D341Med (cell line): Measurements from ENCODE around the gene C14orf93.

Experiments used
- DNase-seq: peaks from one replicate; pipeline ENCODE4 v3.0.0; 2012; ENCODE audit warnings: low spot score

C14orf93 gene

DNA sequence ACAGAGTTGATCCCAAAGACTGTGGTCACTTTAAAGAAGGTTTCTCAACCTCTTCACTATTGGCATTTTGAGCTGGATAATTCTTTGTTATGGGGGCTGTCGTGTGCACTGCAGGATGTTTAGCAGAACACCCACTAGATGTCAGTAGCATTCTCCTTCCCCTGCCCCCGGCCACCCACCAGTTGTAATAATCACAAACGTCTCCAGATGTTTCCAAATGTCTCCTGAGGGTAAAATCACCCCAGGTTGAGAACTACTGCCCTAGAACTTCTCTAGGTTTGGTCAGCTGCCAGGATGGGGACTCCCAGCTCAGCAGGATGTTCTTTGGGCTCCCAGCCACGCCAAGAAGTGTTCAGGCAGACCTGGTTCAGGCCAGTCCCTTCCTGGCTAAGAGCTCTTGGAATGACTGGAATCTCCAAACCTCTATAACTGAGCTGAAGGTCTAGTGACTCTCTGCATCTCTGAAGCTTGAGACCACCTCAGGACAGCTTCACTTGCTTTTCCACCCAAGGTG lies 15.1 kb downstream of the C14orf93 start:
- DNase-seq, result peak; percentile 74

DNA sequence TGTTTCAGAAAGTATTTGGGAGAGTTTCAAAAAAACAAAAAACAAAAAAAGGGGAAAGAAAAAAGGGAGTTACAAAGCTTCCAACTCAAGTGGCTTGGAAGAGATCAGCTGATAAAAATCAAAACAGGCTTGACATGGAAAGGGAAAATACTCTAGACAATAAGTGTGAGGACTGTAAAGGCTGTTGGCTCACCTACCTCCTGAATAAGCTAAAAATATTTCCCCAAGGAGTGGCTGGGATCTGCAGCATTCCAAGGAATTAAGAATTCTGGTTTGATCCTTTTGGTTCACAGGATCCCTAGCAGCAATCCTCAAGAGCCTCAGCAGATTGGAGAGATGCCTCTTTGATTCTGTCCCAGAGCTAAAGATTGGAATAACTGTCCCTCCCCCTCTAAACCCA lies 16.4 kb downstream of the C14orf93 start:
- no peak for DNase-seq

DNA sequence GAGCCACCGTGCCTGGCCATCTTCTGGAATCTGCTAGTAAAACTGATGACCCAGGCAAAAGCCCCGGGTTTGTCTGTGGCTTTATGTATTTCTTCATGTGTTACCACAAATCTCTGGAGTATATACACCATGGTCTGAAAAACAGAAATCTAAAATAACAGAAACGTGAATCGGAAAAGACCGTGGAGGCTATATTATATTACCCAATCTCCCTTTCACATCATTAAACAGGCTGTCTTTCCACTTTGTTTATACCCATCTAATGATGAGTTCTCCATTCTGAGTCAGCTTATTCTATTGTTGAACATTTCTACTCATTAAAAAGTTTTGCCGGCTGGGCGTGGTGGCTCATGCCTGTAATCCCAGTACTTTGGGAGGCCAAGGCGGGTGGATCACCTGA lies 18.1 kb downstream of the C14orf93 start:
- no peak for DNase-seq

DNA sequence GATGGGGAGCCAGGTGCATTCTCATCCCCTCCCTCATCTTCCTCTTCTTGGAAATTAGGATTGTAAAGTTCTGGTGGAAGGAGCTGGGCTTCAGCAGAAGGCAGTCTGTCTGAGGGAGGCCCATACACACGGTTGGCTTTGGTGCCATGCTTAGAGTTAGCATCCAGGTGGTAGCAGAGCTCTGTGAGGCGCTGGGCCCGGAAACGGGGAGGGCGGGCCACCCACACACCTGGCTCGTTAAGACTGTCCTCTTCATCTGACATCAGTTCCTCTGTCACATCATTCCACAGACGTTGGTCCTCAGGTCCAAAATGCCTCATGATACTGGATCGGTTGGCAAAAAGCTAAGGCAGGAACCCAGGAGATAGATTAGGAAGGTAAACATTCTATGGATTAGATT lies 22.7 kb downstream of the C14orf93 start:
- no peak for DNase-seq

DNA sequence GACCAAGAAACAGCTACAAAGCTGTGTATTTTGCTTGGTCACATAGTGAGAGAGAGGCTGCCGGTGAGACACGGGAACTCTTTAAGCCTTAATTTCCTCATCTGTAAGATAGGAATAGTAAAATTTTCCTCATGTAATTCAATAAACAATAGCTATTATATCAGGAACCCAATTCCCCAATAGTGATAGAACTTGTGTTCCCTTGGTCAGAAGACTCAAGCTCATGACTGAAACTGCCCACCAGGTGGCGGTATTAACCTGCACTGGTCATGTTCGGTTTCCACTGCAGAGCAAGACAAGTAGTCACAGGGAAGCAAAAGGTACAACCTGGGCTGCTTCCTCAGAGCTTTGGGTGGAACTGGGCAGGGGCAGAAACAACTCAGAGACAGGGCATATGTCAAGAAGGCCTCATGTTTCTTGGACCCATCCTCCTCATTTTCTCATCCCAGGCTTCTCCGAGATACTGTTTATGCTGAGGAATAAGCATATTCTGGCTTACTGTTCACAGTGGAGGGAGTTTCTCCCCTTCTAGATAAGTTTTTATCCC lies 23.4 kb downstream of the C14orf93 start:
- peak; percentile 79 for DNase-seq

DNA sequence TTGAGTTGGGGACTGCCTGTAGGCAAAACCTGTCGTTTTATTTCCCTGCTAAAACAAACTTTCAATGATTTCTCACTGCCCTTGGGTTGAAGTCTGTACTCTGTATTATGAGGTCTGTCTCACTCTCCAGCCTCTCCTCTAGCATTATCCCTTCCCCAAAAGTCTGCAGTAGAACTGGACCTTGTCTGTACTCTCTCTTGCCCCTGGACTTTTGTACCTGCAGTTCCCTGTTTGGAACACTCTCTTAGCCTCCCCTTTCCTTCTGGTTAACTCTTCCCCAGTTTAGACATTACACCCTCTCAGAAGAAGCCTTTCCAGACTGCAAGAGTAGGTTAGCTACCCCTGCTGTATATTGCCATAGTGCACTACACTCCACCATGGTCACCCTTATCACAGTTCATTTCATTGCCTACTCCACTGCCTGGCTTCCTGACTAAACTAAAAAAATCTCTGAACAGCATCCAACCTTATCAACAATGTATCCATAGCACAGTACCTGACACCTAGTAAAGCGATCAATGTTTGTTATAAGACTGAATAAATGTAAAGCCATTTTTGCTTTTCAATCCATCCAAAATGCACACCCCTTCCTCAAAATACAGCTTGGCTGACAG lies 23.9 kb downstream of the C14orf93 start:
- no peak for DNase-seq

DNA sequence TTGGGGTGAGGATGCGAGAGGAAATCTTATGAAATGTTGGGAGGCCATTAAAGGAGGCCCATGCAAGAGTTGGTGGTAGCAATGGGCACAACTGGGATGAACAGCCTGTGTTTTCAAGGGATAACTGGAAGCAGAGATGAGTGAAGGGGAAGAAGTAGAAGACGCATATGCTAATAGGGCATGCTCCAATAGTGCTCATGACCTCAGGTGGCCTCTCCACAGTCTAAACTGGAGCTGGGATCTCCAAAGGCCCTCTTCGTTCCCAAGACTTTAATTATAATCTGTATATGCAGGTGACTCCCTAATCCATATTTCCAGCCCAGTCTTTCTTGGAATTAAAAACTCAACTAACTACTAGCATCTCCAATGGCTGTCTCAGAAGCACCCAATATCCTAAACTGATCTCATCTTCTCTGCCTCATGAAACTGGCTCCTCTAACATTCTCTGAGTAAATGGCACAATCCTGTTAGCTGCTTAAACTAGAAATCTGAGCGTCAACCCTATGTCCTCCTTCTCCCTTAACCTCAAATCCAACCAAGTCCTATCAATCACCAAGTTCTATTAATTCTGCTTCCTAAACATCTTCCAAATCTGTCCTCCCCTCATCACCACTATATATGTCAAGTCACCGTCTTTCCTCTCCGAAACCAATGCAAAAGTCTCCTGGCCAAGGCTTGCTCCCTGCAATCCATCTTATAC lies 24.8 kb downstream of the C14orf93 start:
- no peak for DNase-seq

DNA sequence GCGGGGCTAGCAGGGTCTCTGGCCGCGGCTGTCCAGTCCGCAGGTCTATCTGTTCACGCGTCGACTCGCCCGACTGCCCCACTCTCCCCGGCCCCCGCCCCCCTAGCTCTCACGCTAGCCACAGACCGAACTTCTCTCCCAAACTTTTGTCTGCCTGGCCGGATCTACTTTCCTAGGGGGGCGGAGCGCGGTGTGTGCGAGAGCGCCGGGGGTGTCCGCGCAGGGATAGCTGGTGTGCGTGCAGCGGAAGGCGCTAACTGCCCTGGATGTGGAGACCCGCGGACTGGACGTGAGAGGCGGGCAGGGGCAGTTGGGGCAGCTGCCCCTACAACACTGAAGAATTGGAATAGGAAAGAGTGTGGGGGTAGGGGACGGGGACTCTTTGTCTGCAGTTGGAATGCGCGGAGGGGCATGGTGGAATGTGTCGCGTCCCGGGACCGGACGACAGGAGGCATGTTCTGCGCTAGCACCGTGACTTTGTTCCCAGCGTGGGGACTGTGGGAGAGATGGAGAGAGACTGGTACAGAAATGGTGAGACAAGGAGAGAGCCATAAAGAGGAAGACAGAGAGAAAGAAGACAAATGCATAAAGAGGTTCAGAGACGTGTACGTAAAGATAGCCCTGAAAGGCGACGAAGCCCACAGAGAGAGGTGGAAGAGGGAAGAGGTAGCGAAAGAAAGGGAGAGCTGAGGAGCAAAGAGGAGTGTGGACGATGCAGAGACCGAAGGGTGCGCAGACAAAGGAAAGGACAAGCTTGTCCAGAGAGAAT lies 27.3 kb downstream of the C14orf93 start, which contains the start of gene AJUBA:
TSS of gene AJUBA (minus strand) at position 75 of the 769 bp plus-strand sequence. CDS start 285 bp downstream, outside the sequence.
- DNase-seq, result peak; percentile 82

DNA sequence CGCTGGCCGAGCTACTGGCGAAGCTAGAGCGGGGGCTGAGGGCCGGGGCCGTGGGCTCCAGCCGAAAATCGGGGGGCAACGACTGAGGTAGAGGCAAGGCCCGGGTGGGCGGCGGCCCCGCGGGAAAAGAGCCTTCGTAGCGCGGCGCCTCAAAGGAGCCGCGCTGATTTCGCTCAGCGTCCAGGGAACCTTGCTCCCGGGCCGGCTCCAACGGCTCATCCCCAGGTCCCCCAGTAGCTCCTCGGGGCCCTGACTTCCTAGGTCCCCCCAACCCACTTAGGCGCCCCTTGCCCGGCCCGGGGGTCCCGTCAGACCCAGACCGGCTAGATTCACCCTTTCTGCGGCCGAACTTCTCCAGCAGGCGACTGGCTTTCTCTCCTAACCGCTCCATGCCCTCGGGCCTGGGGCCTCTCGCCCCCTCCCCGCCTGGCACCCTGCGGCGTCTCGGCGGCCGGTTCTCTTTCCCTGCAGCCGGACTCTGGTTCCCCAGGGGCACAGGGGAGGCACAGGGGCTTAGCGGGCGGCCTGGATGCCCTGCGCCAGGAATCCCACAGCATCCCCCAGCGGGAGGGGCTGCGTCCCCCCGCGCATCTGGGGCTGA lies 28.0 kb downstream of the C14orf93 start:
- DNase-seq, result no peak

DNA sequence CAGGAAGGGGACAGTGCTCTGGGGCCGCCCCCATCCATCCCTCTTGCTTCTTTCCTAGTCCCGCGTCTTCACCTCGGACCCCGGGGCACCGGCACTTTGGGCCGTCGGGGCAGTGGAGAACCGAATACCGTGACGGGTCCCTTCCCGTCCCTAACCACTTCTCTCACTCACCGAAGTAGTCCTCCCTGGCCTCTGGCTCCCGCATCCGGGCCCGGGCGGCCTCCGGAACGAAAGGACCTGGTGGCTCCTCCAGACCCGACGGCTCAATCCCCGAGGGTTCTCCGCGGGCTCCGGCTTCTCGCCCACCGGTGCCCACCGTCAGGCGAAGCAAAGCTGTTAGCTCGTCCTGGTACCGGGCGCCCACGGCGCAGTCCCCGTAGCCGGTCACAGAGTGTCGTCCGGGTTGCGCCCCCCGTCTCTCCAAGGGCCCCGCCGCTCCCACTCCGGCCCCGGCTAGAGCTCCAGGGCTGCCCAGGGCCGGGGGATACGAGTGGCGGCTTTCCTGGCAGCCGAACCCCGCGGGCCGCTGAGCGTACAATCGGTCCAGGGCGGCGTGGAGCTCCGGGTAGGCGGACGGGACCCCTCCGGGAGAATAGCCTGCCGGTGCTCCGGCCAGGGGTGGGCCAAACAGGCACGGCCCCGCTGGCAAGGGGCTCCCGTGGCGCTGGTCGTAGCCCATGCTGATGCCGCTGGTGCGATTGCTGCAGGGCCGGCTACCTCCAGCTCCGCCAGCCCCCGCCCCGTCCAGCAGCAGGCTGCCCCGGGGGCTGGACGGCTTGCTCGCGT lies 28.7 kb downstream of the C14orf93 start:
- peak; percentile 57 for DNase-seq

DNA sequence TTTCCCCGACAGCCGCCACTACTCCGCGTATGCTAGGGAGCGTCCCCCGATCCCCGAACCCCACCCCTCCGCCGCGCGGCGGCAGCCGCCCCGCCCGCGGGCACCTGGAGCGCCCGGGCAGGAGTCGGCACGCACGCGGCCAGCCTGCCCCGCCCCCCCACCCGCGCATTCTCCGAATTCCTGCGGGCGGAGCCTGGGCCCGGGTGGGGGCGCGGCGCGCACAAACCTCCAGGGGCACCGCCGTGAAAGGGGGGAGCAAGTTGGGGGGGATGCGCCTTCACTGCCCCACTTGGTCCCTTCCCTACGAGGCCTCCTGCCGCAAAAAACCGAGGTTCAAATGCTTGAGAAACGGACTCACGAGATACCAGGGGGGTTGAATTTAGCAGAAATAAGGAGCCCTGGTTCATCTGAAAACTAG lies 29.3 kb downstream of the C14orf93 start:
- DNase-seq, result peak; percentile 44

DNA sequence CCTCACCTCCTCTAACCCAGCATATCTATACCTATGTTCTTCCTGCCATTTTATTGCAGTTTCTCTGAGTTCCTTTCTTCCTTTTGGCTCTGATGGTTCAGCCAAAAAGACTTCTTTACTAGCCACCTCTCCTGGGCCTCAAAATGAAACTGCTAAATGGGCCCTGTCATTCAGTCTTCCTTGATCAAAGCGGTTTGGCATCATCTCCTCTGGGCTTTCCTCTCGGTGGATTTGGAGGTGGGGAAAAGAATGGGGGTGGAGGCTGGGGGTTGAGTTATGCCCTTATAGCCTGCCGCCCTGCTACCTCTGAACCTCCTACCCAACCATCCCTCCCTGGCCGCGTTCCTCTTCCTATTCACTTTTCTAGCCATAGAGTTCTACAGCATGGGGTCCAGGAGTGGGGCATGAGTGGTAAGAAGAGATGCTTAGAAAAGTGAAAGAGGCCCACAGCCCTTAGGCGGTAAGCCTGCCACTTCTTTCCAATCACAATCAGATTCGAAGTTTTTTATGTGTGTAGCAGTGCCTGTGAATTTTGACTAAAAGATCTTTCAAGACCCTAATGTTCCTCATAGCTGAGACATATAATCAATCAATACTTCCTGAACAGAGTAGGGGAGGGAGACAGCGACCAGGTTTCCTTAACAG lies 30.1 kb downstream of the C14orf93 start:
- no peak for DNase-seq

DNA sequence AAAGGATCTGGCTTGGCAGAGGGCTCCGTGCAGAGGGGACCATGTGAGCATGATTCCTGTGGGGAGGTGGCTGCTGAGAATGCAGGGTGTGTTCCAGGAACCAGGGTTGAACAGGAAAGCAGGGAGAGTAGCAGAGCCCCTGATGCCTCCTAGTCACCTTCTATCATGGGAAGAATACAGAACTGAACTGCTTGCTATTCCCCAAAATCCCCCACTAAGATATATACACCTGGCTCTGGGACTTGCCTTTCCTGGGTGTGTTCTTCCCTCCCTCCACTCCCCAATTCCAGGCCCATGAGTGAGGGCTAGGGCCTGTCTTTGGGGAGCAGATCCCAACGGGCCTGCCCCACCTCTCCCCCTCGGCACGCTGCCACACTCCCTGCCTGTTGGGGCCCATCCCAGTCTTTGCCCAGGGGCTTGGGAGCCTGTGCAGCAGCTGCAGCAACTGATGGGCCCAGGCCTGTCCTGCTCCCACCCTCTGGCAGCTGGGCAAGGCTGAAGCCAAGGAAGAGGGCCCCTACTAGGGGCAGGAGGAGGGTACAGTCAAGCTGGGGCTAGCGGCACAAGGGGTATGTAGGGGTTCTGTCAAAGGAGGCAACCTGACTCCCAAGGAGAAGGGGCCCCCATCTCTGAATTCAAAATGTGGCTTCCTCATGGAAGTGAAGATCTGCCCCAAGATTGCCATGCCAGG lies 30.8 kb downstream of the C14orf93 start:
- DNase-seq, result no peak

DNA sequence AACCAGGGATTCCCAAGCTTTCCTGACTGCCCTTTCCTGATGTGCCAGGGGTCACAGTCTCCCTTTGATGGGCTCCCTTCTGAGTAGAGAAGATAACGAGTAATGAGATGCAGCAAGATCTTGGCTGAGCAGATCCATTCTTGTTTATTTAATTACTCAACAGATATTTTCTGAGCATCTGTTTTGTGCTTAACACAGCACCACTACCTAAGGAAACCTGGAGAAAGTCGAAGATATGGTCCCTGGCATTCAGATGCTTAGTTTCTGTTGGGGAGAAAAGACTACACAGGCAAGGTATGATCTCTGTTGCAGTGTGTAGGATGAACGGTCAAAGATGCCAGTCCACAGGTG lies 31.5 kb downstream of the C14orf93 start:
- no peak for DNase-seq

DNA sequence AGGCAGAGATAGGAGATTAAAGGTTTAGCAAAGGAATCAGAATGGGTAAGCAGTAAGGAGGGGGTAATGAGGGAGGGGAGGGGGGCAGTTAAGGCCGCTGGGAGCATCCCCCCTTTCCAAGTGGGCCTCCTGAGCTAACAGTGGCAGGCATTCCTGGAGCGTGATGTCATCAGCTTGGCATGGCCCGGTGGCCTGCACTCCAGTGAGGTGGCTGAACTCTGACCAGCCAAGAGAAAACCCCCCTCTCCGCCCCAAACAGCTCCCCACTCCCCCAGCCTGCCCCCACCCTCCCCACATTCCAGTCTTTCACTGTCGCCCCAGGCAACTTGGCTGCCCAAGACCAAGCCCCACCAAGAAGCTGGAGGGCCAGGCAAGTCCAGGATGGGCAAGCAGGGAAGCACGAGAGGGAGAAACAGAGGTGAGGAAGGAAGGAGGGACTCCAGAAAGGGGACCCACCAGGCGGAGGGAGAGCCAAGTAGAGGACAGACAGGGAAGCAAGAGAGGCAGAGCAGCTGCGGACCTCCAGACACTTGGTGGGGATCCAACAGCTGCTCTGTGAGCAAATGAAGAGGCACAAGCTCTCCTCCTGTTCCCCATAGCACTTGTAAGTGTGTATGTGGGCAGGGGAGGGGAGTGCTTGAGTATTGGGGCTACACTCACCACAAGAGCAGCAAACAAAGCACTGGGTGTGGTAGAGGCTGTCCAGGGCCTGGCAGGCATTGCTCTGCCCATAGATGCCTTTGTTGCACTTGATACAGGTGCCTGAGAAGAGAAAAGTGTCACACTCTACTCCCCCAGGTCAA lies 32.1 kb downstream of the C14orf93 start:
- peak; percentile 45 for DNase-seq

DNA sequence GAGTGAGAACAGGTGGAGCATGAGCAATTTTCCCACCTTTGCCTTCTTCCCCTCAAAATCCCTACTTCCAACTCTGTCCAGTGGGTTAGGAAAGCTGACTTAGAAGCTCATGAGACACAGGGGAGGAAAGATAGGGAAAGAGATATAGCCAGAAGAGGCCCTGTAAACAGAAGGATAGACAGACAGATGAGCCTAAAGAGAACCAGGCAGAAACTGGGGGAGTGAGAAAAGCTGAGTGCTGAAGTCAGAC lies 32.6 kb downstream of the C14orf93 start:
- no peak for DNase-seq

DNA sequence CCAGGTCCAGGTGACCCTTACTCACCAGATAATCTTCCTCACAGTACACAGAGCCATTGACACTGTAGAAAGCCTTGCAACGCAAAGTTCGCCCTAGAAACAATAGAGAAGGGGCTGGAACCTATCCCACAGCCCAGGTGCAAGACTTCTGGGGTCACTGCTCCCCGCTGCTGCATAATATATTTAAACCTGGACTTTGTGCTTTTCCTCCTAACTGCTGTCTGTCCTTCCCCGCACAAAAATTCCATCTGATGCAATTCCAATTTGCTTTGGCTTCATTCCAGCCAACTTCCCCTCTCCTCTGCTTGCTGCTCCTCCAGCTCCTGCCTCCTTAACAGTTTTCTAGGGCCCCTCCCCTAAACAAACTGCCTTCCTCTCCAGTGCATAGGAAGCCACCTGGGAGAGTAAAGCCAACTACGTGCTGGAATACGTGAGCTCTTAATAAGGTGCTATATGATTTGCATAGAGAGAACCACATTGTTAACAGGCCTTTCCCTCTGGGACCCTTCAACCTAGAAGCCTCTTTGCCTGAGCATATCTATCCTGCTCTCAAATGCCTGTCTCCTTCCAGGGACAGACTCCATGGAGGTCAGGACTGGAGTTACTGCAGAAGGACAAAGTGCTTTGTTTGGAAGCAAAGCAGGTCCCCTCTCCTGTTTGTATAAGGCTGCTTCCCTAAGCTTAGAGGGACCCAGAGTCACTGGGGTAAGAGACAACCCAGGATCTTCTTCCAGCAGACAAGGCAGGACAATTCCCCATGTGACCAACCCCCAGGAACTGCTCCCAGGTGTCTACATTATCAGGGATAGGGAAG lies 33.1 kb downstream of the C14orf93 start:
- DNase-seq, result no peak

DNA sequence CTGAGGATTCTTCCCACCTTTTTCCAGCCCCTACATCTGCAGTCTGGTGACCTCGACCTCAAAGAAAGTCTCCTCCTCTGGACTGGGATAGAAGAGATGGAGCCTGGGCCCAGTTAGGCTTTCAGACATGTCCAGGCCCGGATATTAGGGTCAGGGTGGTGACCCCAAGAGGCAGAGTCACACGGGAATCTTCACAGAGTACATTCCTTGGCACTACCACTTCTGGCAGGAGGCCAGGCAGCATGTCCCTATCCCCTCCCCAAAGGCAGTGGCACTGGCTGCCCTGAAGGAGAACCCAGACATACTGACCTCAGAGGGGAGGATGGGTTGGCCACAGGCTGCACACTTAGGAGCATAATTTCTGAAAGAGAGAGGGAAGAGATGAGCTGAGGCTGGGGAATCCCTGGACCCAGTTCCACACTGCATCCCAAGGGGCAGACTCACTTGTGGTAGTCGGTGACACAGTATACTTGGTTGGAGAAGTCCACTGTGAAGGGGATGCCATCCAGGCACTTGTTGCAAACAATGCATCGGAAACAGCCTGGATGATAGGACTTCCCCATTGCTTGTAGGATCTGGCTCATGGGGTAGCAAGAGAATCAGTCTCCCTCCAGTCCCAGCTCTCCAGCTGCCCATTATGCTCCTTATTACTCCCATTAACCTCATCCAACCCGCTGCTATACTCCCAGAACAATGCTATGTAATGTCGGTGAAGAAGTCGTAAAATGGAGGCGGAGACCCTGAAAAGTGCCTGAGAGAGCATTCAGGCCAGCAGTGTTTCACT lies 35.2 kb downstream of the C14orf93 start:
- DNase-seq, result no peak
